Stimulated activated CD4-positive, alpha-beta T cell treated with anti-CD3 and anti-CD28 coated beads, Interleukin-15, amount 100 ng/mL, for 48 hours (primary cell): ENCODE results near the gene TNFSF13.

ENCODE experiments used
- DNase-seq, 2 donors: peaks; one replicate each; pipeline ENCODE4 v3.0.0-alpha.2; 2020; ENCODE audit warnings: low read depth in 2 of 2

Gene TNFSF13, protein sequence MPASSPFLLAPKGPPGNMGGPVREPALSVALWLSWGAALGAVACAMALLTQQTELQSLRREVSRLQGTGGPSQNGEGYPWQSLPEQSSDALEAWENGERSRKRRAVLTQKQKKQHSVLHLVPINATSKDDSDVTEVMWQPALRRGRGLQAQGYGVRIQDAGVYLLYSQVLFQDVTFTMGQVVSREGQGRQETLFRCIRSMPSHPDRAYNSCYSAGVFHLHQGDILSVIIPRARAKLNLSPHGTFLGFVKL

DNA sequence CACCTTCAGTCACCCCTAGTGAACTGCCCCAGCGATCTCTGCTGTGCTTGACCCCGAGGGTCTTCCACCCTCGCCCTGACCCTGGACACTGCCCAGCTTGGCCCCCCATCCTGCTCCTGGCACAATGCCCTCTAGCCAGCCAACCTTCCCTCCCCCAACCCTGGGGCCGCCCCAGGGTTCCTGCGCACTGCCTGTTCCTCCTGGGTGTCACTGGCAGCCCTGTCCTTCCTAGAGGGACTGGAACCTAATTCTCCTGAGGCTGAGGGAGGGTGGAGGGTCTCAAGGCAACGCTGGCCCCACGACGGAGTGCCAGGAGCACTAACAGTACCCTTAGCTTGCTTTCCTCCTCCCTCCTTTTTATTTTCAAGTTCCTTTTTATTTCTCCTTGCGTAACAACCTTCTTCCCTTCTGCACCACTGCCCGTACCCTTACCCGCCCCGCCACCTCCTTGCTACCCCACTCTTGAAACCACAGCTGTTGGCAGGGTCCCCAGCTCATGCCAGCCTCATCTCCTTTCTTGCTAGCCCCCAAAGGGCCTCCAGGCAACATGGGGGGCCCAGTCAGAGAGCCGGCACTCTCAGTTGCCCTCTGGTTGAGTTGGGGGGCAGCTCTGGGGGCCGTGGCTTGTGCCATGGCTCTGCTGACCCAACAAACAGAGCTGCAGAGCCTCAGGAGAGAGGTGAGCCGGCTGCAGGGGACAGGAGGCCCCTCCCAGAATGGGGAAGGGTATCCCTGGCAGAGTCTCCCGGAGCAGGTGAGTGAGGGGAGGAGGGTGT is at the start of gene TNFSF13:
Gene TNFSF13 (plus strand): TSS at position 207 of the 776 bp plus-strand sequence. CDS start 290 bp downstream, at position 497.
- DNase-seq: no peak

GRCh38 chr17:7508846-7509245 is 49.7 kb upstream of the TNFSF13 start:
- no peak for DNase-seq

GRCh38 chr17:7509937-7510336 is 48.6 kb upstream of the TNFSF13 start:
- no peak for DNase-seq

- DNase-seq: no peak
These were observed 47.4 kb upstream of the TNFSF13 start for GRCh38 chr17:7511108-7511507.

- DNase-seq: no peak
These were observed 46.4 kb upstream of the TNFSF13 start for GRCh38 chr17:7512105-7512504.

DNA sequence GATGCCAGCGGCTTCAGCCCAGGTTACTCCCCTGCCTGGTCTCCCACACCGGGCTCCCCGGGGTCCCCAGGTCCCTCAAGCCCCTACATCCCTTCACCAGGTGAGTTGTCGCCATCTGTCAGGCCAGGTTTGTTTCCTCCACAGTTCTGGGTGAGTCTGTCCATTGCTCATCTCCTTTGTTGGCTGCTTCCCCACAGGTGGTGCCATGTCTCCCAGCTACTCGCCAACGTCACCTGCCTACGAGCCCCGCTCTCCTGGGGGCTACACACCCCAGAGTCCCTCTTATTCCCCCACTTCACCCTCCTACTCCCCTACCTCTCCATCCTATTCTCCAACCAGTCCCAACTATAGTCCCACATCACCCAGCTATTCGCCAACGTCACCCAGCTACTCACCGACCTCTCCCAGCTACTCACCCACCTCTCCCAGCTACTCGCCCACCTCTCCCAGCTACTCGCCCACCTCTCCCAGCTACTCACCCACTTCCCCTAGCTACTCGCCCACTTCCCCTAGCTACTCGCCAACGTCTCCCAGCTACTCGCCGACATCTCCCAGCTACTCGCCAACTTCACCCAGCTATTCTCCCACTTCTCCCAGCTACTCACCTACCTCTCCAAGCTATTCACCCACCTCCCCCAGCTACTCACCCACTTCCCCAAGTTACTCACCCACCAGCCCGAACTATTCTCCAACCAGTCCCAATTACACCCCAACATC is 45.6 kb upstream of the TNFSF13 start:
- no peak for DNase-seq

DNA sequence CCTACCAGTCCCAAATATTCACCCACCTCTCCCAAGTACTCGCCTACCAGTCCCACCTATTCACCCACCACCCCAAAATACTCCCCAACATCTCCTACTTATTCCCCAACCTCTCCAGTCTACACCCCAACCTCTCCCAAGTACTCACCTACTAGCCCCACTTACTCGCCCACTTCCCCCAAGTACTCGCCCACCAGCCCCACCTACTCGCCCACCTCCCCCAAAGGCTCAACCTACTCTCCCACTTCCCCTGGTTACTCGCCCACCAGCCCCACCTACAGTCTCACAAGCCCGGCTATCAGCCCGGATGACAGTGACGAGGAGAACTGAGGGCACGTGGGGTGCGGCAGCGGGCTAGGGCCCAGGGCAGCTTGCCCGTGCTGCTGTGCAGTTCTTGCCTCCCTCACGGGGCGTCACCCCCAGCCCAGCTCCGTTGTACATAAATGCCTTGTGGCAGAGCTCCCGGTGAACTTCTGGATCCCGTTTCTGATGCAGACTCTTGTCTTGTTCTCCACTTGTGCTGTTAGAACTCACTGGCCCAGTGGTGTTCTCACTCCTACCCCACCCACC is 44.6 kb upstream of the TNFSF13 start:
- no peak for DNase-seq

GRCh38 chr17:7515911-7516610 is 42.5 kb upstream of the TNFSF13 start:
- no peak for DNase-seq

GRCh38 chr17:7523033-7523432 is 35.5 kb upstream of the TNFSF13 start:
- peak; percentile 16 to 17 for DNase-seq

GRCh38 chr17:7528842-7529241 is 29.7 kb upstream of the TNFSF13 start:
- DNase-seq: no peak

DNA sequence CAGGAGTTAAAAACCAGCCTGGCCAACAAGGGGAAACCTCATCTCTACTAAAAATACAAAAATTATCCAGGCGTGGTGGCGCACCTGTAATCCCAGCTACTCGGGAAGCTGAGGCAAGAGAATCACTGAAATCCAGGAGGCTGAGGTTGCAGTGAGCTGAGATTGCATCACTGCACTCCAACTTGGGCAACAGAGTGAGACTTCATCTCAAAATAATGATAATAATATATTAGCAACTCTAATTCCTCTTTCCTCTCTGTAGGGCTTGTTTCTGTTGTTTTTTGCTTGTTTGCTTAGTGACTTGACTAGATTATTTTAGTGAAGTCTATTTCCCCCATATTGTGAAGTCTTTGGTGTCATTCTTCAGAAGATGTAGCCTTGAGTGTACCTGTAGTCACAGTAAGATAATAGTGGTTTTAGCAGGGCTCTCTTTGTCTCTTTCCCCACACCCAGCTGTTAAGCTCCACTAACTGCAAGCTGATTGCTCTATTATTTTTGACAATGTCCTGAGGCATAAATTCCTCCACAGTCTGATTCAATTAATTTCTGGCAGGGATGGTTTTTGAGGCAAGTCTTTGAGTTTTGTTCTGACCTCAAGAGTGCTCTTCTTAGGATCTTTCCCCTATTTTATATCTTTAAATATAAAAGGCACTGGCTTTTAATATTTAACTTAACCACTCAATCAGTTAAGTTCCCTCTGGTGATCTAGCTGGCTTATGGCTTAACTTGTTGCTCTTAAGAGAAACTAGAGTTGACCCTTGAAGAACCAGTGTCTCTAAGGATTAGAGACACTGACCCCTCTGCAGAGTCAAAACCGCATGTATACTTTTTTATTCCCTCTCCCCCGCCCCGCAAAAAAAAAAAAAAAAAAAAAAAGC is 28.3 kb upstream of the TNFSF13 start:
- DNase-seq: no peak

DNA sequence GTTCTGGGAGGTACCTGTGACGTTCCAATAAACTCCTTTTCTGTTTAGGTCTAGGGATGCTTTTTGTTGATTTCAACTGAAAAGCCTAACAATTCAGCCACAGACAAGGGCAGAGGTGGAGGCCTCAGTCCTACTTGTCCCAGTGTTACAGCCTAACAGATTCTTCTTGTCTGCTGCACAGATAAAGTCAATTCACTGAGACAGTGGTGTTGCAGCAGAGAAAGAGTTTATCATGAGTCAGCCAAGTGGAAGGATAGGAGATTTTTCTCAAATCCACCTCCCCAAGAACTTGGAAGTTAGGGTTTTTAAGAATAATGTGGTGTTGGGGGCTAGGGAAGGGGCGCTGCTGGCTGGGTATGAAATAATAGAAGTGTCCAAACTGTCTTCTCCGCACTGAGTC is 20.5 kb upstream of the TNFSF13 start:
- DNase-seq: no peak

DNA sequence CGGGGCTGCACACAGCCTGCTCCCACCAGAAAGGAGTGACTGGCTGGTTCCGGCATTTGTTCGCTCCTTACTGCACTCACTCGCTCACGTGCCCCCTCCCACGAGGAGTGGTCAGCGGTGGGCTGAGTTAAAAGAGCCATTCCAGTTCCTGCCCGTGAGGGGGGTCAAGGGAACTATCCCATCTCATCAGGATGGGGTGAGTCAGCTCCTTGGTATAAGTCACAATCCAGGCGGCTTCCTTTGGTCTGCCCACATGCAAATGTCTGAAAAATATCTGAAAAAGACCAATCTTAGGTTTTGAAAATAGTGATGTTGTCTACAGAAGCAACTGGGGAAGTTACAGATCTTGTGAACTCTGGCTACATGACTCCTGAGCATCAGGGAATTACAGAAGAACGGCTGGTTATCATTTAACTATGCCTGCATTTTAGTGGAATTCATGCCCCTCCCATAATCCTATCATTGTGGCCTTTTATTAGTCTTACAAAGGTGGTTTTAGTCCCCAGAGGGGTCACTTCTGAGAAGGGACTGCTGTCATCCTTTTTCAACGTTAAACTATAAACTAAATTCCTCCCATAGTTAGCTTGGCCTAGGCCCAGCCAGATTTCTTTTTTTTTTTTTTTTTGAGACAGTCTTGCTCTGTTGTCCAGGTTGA is 19.5 kb upstream of the TNFSF13 start:
- DNase-seq: no peak

DNA sequence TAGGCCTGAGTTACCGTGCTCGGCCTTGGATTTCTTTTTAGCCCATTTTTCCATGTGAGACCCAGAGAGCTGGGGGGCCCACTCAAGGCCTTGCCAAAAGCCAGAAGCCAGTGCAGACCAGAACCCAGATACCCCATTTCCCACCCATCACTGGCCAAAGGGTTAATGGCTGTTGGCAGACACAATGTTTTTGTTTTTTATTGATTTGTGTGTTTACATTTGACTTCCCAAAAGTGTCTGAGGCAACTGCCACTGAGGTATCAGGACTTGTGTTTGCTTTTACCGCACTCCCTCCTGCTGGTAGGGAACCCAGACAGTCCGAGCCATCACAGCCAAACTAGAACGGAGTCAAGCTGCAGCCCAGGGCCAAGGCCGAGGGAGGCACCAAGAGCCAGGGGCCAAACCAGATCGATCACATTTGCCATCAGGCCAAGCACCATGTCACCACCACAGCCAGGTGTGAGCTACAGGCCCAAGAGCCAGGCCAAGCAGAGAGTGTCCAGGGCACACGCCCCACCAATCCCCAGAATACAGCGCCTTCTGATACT is 17.4 kb upstream of the TNFSF13 start:
- DNase-seq: no peak

DNA sequence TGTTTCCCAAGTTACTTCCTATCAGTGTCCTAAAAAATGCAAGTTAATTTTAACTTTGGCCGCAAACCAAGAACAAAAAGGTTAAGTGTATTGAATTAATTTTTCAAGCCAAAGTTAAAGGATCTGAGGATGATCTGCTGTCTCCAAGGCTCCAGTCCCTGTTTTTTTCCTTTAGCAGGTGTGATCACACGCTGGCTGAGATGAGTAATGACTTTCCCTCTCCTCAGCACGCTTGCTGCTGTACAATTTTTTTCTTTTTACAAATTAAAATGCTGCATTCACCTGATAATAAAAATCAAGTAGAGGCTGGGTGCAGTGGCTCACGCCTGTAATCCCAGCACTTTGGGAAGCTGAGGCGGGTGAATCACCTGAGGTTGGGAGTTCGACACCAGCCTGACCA is 13.6 kb upstream of the TNFSF13 start:
- DNase-seq: no peak

DNA sequence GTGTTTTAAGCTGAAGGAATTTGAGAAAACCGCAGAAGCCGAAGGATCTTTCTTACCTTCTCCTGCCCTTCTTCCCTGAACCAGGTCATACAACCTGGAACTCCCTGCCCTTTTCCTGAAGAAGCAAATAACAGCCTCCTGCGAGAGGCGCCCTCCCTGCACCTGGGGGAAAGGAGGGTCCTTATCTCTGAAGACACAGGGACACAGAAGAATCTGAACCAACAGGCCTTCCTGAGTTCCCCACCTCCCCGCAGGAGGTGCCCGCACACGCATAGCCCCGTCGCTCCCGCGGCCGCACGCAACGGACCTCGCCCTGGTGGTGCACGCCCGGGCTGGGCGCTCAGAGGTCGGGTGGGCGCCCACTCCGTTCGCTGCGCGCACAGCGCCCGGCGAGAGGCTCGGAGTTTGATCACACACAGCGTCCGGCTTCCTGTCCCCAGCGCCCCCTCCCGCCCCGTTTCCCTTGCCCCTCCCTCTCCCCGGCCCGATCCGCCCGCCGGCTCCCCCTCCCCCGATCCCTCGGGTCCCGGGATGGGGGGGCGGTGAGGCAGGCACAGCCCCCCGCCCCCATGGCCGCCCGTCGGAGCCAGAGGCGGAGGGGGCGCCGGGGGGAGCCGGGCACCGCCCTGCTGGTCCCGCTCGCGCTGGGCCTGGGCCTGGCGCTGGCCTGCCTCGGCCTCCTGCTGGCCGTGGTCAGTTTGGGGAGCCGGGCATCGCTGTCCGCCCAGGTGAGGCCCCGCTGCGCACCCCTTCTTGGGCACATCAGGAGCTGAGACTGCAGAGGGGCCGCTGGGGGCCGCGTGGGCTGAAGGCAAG is 9.8 kb upstream of the TNFSF13 start, which contains the start of gene TNFSF12:
Gene TNFSF12 (plus strand): TSS at position 474 of the 816 bp plus-strand sequence. CDS start 96 bp downstream, at position 570.
- DNase-seq: peak; percentile 19 to 38

DNA sequence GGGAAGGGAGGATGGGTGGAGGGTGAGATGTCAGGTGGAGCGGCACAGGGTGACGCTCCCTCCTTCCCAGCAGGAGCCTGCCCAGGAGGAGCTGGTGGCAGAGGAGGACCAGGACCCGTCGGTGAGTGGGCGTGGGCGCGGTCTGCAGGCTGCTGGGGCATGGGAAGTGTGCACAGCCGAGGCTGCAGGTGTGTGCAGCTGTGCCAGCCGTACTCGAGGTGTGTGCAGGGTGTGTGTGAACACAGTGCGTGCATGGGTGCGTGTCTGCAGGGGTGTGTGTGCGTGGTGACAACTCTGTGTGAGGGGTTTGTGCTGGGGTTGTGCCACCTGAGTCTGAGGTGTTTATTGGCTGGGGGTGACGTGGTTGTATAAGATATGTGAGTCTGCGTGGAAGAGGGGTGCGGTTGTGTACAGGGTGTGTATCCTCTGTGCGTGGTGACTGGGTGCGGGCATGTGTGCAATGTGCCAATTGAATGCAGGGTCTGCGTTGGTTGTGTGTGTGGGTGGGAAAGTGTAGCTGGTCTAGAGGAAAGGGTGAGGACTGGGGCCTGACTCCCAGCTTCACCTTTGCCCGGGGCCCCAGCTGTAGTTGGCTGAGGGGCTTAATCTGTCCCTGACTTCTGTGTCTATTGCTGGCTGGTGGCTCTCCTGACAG is 9.0 kb upstream of the TNFSF13 start:
- DNase-seq: peak; percentile 26 to 27

DNA sequence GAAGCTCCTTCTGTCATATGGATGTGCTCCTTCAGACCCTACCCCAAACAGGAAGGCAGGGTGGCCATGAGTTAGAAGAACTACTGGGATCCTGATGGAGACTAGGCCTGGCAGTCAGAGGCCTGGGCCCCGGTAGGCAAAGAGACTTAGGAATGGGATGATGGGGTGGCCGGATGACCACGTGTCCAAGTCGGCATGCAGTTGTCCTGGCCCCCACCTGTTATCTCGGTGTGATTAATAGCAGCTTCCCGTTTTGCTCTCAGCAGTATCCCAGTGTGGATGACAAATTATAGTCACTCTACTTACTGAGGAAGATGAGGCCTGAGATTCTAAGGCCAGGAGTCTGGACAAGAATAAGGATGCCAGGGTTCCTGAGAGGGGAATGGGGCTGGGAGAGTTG is 8.2 kb upstream of the TNFSF13 start:
- DNase-seq: no peak
